Measurements from ENCODE around the gene PPP2R2C. TPM values are rescaled to one million over a fixed set of nuclear protein-coding genes. Genes with fewer than 3 reads are reported as not detected.

The PPP2R2C gene
- total RNA-seq, 2 donors from 2014 or later, result 0.05 to 0.35 TPM

- H3K4me3 ChIP-seq, result no peak overlapping the region
- no peak overlapping the region for H3K9ac ChIP-seq (ENCODE audit: low read depth in 2 of 2, low read length in 2 of 2)
- peaks cover 20% of the 10 kb centered on the region for H3K27me3 ChIP-seq
- no peaks in the 10 kb centered on the region for H3K9me3 ChIP-seq
- no peaks in the 10 kb centered on the region for H3K36me3 ChIP-seq
- DNase-seq, result no peak
- intact Hi-C loops (cut with DNase I), result no loop called here
- no peaks in the 10 kb centered on the region for H3K4me1 ChIP-seq
- no peak for TF ChIP-seq CTCF (IDR thresholded peaks at IDR 0.05)
- no peak overlapping the region for H3K27ac ChIP-seq
These were observed 4.8 kb downstream of the PPP2R2C start for GRCh38 chr4:6467600-6467999.

- DNase-seq, result no peak
- TF ChIP-seq CTCF (IDR thresholded peaks at IDR 0.05), result no peak
- no peak overlapping the region for H3K9ac ChIP-seq (ENCODE audit: low read depth in 2 of 2, low read length in 2 of 2)
- no peaks in the 10 kb centered on the region for H3K9me3 ChIP-seq
- H3K27me3 ChIP-seq, result peaks cover 20% of the 10 kb centered on the region
- intact Hi-C loops (cut with DNase I), result no loop called here
- no peaks in the 10 kb centered on the region for H3K36me3 ChIP-seq
- no peak overlapping the region for H3K27ac ChIP-seq
- no peak overlapping the region for H3K4me3 ChIP-seq
- H3K4me1 ChIP-seq, result no peaks in the 10 kb centered on the region
These were observed 5.5 kb downstream of the PPP2R2C start for GRCh38 chr4:6466756-6467381.

GRCh38 chr4:6465955-6466354 lies 6.5 kb downstream of the PPP2R2C start:
- no peak overlapping the region for H3K4me3 ChIP-seq
- no peak for TF ChIP-seq CTCF (IDR thresholded peaks at IDR 0.05)
- H3K9me3 ChIP-seq, result no peaks in the 10 kb centered on the region
- H3K4me1 ChIP-seq, result no peaks in the 10 kb centered on the region
- H3K36me3 ChIP-seq, result no peaks in the 10 kb centered on the region
- no peak overlapping the region for H3K9ac ChIP-seq (ENCODE audit: low read depth in 2 of 2, low read length in 2 of 2)
- no peak overlapping the region for H3K27ac ChIP-seq
- no peak for DNase-seq
- intact Hi-C loops (cut with DNase I), result no loop called here
- H3K27me3 ChIP-seq, result peaks cover 13% of the 10 kb centered on the region

- TF ChIP-seq CTCF (IDR thresholded peaks at IDR 0.05), result no peak
- H3K27me3 ChIP-seq, result peaks cover 4% of the 10 kb centered on the region
These were observed 7.4 kb downstream of the PPP2R2C start for GRCh38 chr4:6464842-6465588.

DNA sequence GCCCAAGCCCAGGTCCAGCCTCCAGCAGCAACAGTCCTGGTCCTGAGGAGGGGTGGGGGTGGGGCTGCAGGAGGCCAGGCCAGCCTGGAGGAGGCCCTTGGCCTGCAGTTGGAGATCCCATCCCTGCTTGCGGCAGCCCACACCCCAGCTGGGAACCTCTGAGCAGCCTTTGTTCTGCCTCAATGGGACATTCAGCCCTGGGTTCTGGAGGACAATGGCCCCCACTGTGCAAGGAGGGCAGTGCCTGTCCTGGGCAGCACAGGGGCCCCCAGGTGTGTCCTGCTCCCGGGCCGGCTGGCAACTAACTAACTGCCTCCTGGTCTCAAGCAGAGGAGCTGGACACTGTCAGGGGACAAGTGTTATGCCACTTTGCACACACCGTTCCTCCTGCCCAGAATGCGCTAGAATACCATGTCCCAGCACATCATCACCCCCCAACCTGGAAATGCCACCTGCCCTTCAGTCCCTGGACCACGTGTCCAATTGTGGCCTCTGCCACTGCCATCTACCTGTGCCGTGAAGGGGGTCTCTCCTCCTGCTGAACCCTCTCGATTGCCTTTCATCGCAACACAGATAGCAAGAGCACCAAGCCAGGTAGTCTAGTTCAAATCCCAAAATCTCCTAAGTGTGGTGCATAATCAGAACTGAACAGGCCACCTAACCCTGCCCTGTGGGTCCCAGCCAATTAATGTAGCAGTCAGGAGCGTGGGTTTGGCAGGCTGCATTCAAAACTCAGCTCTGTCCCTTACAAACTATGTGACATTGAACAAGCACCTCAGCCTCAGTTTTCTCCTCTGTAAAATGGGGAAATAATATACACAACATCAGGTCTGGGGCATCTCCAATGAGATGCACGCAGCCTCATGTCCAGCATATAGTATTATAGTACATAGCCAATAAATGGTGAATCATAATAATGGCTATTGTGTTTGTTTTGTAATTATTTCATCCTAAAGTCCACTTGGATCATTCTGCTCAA lies 8.8 kb downstream of the PPP2R2C start:
- Histone ChIP-seq H3K27me3 (no peaks in the 10 kb centered on the region), H3K9ac (ENCODE audit: low read depth in 2 of 2, low read length in 2 of 2) (no peak overlapping the region), H3K36me3 (no peaks in the 10 kb centered on the region), H3K4me1 (no peaks in the 10 kb centered on the region), H3K9me3 (no peaks in the 10 kb centered on the region), H3K4me3 (no peak overlapping the region), H3K27ac (no peak overlapping the region)
- TF ChIP-seq CTCF (IDR thresholded peaks at IDR 0.05), result no peak
- intact Hi-C loops (cut with DNase I), result no loop called here
- no peak for DNase-seq

More at GRCh38 chr4:6464842-6465588, 7.4 kb downstream of the PPP2R2C start:
- H3K4me3 ChIP-seq, result no peak overlapping the region
- no peaks in the 10 kb centered on the region for H3K4me1 ChIP-seq
- H3K9ac ChIP-seq (ENCODE audit: low read depth in 2 of 2, low read length in 2 of 2), result no peak overlapping the region
- intact Hi-C loops (cut with DNase I), result no loop called here
- no peak for DNase-seq
- no peaks in the 10 kb centered on the region for H3K36me3 ChIP-seq
- H3K9me3 ChIP-seq, result no peaks in the 10 kb centered on the region
- no peak overlapping the region for H3K27ac ChIP-seq
